SHP77 treated with DMSO at 0.1 percent for 48 hours (cell line): ENCODE data around the gene RAB3A.

ENCODE experiments used
- DNase-seq: peaks from one replicate; lab custom pipeline; 2025; lab: John Stamatoyannopoulos, UW

RAB3A gene

GRCh38 chr19:18197306-18197705 lies 6.5 kb downstream of the RAB3A start:
- DNase-seq: no peak

GRCh38 chr19:18196511-18196845 lies 7.4 kb downstream of the RAB3A start:
- no peak for DNase-seq

- no peak for DNase-seq
Observed at GRCh38 chr19:18194554-18195238, 9.1 kb downstream of the RAB3A start.

- DNase-seq: no peak
Observed at GRCh38 chr19:18194181-18194530, 9.7 kb downstream of the RAB3A start.

- DNase-seq: no peak
Observed at GRCh38 chr19:18193388-18194180, 10.3 kb downstream of the RAB3A start.

- peak; percentile 99 for DNase-seq
Observed at GRCh38 chr19:18192673-18193387, 11.0 kb downstream of the RAB3A start, which contains the start of gene MPV17L2. Gene MPV17L2, plus strand, starts transcription at chr19:18193218. Its CDS starts 64 bp downstream, at chr19:18193282.

GRCh38 chr19:18191640-18192062 lies 12.2 kb downstream of the RAB3A start:
- no peak for DNase-seq

- no peak for DNase-seq
Observed at GRCh38 chr19:18190278-18190677, 13.6 kb downstream of the RAB3A start.

- DNase-seq: no peak
Observed at GRCh38 chr19:18185538-18185937, 18.3 kb downstream of the RAB3A start.

GRCh38 chr19:18183529-18183928 lies 20.3 kb downstream of the RAB3A start:
- DNase-seq: no peak

GRCh38 chr19:18179957-18180356 lies 23.9 kb downstream of the RAB3A start:
- no peak for DNase-seq

- DNase-seq: no peak
Observed at GRCh38 chr19:18176367-18177310, 27.2 kb downstream of the RAB3A start.

GRCh38 chr19:18174983-18175382 lies 28.9 kb downstream of the RAB3A start:
- no peak for DNase-seq

GRCh38 chr19:18173572-18174288 lies 30.1 kb downstream of the RAB3A start, which contains the start of gene IFI30:
Gene IFI30, plus strand, starts transcription at chr19:18173813. Its CDS starts 29 bp downstream, at chr19:18173842.
- DNase-seq: peak; percentile 70

GRCh38 chr19:18173054-18173571 lies 30.7 kb downstream of the RAB3A start:
- DNase-seq: no peak

- no peak for DNase-seq
Observed at GRCh38 chr19:18172331-18173053, 31.4 kb downstream of the RAB3A start.

GRCh38 chr19:18171605-18172327 lies 32.1 kb downstream of the RAB3A start:
- DNase-seq: no peak

GRCh38 chr19:18170714-18171255 lies 33.1 kb downstream of the RAB3A start:
- no peak for DNase-seq
